Measurements from ENCODE around the gene DNAJC10. TPM values are rescaled to one million over a fixed set of nuclear protein-coding genes. Genes with fewer than 3 reads are reported as not detected.

DNAJC10 gene
- total and polyA plus RNA-seq, 9 of the 15 experiments (the other 6 are each of a cell fraction or from before 2014, with no cell fraction given), result 9.8 to 77.7 (median 57.3) TPM

DNA sequence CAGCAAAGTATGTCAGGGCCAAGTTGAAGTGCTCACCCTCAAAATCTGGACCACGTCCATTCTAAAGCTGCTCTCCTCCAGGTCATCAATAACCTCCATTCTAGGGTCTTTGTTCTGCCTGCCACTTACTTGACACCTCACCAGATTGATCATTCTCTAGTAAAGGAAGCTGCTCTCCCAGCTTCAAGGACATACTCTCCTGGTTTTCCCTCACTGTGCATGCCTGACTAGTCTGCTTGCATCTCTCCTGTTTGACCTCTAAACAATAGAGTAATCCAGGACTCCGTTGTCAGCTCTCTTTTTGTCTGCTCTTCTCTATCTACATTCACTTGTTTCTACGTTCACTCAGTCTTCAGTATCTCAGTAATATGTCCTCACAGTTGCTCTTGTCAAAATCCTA lies 91.3 kb downstream of the DNAJC10 start:
- 2% methylated on average over 3 of the region's 3 CpGs for WGBS (ENCODE audit: insufficient coverage, low coverage, missing lambda C conversion rate)
- CTCF ChIA-PET (ENCODE audit: low intra/inter-chr PET ratio), result no interaction called here
- no peak for TF ChIP-seq ZC3H4 (CRISPR knock-in tag; IDR thresholded peaks at IDR 0.05; ENCODE audit: borderline replicate concordance)
- TF ChIP-seq PTBP1 (IDR thresholded peaks at IDR 0.05; ENCODE audit: low read depth, low read length), result no peak
- TF ChIP-seq RFX1 (IDR thresholded peaks at IDR 0.05), result no peak
- TF ChIP-seq BCOR (IDR thresholded peaks at IDR 0.05), result no peak
- TF ChIP-seq ZNF121 (CRISPR knock-in tag; conservative IDR thresholded peaks at IDR 0.05), result no peak
- TF ChIP-seq SRSF7 (optimal IDR thresholded peaks at IDR 0.05; ENCODE audit: low read depth, low read length), result no peak
- no peak for TF ChIP-seq BRD9 (IDR thresholded peaks at IDR 0.05; ENCODE audit: low read depth, partially characterized antibody)
- TF ChIP-seq HIVEP1 (CRISPR knock-in tag; IDR thresholded peaks at IDR 0.05), result no peak
- no peak for TF ChIP-seq TGIF2 (CRISPR knock-in tag; IDR thresholded peaks at IDR 0.05)
- TF ChIP-seq SPI1 (IDR thresholded peaks at IDR 0.05; ENCODE audit: borderline replicate concordance, low read depth, low read length), result no peak
- no peak for TF ChIP-seq SMAD3 (CRISPR knock-in tag; conservative IDR thresholded peaks at IDR 0.05)
- no peak for TF ChIP-seq PYGO2 (tag; IDR thresholded peaks at IDR 0.05)
- no peak for TF ChIP-seq PHF21A (IDR thresholded peaks at IDR 0.05; ENCODE audit: borderline replicate concordance, low read depth)
- TF ChIP-seq SREBF2 (CRISPR knock-in tag; IDR thresholded peaks at IDR 0.05), result no peak
- TF ChIP-seq, protein P1, sequence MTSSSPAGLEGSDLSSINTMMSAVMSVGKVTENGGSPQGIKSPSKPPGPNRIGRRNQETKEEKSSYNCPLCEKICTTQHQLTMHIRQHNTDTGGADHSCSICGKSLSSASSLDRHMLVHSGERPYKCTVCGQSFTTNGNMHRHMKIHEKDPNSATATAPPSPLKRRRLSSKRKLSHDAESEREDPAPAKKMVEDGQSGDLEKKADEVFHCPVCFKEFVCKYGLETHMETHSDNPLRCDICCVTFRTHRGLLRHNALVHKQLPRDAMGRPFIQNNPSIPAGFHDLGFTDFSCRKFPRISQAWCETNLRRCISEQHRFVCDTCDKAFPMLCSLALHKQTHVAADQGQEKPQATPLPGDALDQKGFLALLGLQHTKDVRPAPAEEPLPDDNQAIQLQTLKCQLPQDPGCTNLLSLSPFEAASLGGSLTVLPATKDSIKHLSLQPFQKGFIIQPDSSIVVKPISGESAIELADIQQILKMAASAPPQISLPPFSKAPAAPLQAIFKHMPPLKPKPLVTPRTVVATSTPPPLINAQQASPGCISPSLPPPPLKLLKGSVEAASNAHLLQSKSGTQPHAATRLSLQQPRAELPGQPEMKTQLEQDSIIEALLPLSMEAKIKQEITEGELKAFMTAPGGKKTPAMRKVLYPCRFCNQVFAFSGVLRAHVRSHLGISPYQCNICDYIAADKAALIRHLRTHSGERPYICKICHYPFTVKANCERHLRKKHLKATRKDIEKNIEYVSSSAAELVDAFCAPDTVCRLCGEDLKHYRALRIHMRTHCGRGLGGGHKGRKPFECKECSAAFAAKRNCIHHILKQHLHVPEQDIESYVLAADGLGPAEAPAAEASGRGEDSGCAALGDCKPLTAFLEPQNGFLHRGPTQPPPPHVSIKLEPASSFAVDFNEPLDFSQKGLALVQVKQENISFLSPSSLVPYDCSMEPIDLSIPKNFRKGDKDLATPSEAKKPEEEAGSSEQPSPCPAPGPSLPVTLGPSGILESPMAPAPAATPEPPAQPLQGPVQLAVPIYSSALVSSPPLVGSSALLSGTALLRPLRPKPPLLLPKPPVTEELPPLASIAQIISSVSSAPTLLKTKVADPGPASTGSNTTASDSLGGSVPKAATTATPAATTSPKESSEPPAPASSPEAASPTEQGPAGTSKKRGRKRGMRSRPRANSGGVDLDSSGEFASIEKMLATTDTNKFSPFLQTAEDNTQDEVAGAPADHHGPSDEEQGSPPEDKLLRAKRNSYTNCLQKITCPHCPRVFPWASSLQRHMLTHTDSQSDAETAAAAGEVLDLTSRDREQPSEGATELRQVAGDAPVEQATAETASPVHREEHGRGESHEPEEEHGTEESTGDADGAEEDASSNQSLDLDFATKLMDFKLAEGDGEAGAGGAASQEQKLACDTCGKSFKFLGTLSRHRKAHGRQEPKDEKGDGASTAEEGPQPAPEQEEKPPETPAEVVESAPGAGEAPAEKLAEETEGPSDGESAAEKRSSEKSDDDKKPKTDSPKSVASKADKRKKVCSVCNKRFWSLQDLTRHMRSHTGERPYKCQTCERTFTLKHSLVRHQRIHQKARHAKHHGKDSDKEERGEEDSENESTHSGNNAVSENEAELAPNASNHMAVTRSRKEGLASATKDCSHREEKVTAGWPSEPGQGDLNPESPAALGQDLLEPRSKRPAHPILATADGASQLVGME (CRISPR knock-in tag; IDR thresholded peaks at IDR 0.05), result no peak
- no peak for TF ChIP-seq PML (IDR thresholded peaks at IDR 0.05; ENCODE audit: low read length)
- TF ChIP-seq SMARCE1 (IDR thresholded peaks at IDR 0.05), result no peak
- TF ChIP-seq XRCC3 (IDR thresholded peaks at IDR 0.05), result no peak
- TF ChIP-seq, protein P2, sequence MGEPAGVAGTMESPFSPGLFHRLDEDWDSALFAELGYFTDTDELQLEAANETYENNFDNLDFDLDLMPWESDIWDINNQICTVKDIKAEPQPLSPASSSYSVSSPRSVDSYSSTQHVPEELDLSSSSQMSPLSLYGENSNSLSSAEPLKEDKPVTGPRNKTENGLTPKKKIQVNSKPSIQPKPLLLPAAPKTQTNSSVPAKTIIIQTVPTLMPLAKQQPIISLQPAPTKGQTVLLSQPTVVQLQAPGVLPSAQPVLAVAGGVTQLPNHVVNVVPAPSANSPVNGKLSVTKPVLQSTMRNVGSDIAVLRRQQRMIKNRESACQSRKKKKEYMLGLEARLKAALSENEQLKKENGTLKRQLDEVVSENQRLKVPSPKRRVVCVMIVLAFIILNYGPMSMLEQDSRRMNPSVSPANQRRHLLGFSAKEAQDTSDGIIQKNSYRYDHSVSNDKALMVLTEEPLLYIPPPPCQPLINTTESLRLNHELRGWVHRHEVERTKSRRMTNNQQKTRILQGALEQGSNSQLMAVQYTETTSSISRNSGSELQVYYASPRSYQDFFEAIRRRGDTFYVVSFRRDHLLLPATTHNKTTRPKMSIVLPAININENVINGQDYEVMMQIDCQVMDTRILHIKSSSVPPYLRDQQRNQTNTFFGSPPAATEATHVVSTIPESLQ (CRISPR knock-in tag; IDR thresholded peaks at IDR 0.05), result no peak

More for the DNA sequence above, 91.3 kb downstream of the DNAJC10 start:
- H3K27me3 ChIP-seq (ENCODE audit: control insufficient read depth in 2 of 2, insufficient read depth in 2 of 2, low read length in 2 of 2), result peaks cover 27 to 31% of the 10 kb centered on the region in 2 experiments
- H3K4me3 ChIP-seq, result no peak overlapping the region
- H3K9ac ChIP-seq (ENCODE audit: insufficient read depth in 1 of 2, low read depth in 2 of 2, low read length in 2 of 2), result no peak overlapping the region
- no peak for FAIRE-seq
- no TSS peak for BruUV-seq (replicated peaks)
- no peaks in the 10 kb centered on the region for H3K36me3 ChIP-seq (ENCODE audit: control insufficient read depth, insufficient read depth, low read length)
- H2AFZ ChIP-seq (ENCODE audit: low read depth, low read length), result no peak overlapping the region
- H4K20me1 ChIP-seq (replicated peaks; ENCODE audit: control insufficient read depth, insufficient read depth, low read length), result no peaks in the 10 kb centered on the region
- H3K27ac ChIP-seq (ENCODE audit: extremely low read depth, low read depth, low read length), result no peak overlapping the region
- no peak overlapping the region for H3K4me2 ChIP-seq (ENCODE audit: insufficient read depth, low read length)
- no peak for DNase-seq (ENCODE audit: extremely low read depth in 1 of 4, low spot score in 3 of 4)
- POLR2A ChIA-PET, result interaction anchor here (1.0 to 1.5 kb wide), 3 partner anchors 11 to 15 kb away, joined by 3 read pairs; no protein-coding TSS in a partner anchor
- in situ Hi-C loops (cut with MboI), result no loop called here
- no peaks in the 10 kb centered on the region for H3K9me3 ChIP-seq (replicated peaks; ENCODE audit: control insufficient read depth, insufficient read depth, low read depth, low read length)
- H3K79me2 ChIP-seq (ENCODE audit: control insufficient read depth, insufficient read depth, low read length), result no peaks in the 10 kb centered on the region
- intact Hi-C loops (cut with micrococcal nuclease), result no loop called here
- H3K4me1 ChIP-seq (replicated peaks in 1 of 2; ENCODE audit: control insufficient read depth in 2 of 2, insufficient read depth in 2 of 2, low read length in 2 of 2), result no peaks in the 10 kb centered on the region
- ATAC-seq, result no peak
- H3K9me1 ChIP-seq (ENCODE audit: control insufficient read depth, insufficient read depth, low read length), result no peaks in the 10 kb centered on the region
